Urinary bladder (tissue), 4 donors: ENCODE data around the gene CFAP141. TPM values are rescaled to one million over a fixed set of nuclear protein-coding genes. Genes with fewer than 3 reads are reported as not detected.

ENCODE experiments used
- DNase-seq: peaks from one replicate; pipeline ENCODE4 v3.0.0-alpha.2; 2015; ENCODE audit errors: extremely low spot score
- H3K27ac ChIP-seq: one replicate; pipeline ENCODE4 v1.5.1; 2013; ENCODE audit warnings: low read depth, mild to moderate bottlenecking, moderate library complexity
- H3K36me3 ChIP-seq: one replicate; pipeline ENCODE4 v1.6.1; 2013; ENCODE audit warnings: mild to moderate bottlenecking, moderate library complexity; ENCODE audit not compliant: insufficient read depth
- H3K4me1 ChIP-seq: one replicate; pipeline ENCODE4 v1.6.1; 2013; ENCODE audit warnings: mild to moderate bottlenecking, moderate library complexity; ENCODE audit not compliant: insufficient read depth
- H3K4me3 ChIP-seq: one replicate; pipeline ENCODE4 v1.5.1; 2013; ENCODE audit warnings: low read depth, low read length
- WGBS: extraction: QIAGEN DNeasy Blood & Tissue Kit; methylation state at CpG from one replicate; pipeline ENCODE4 v1.1.7; 2013; 5-methylcytosine and 5-hydroxymethylcytosine counted together
- polyA plus RNA-seq: library from polyadenylated mRNA; stranded (reverse); fragments of 200-250 nt; gene quantifications from one replicate; pipeline ENCODE4 v1.2.3, GENCODE V29; 2013
- total RNA-seq: library from RNA; depleted of rRNA; stranded (reverse); fragments of >200 nt; gene quantifications from one replicate; pipeline ENCODE4 v1.2.3, GENCODE V29; 2014
- donor health status: healthy with polysubstance abuse.
- donor health status: healthy.

Gene CFAP141
- total and polyA plus RNA-seq, 2 donors, result not detected

- no peaks in the 10 kb centered on the region for H3K4me1 ChIP-seq
- H3K36me3 ChIP-seq, result no peaks in the 10 kb centered on the region
- no peak overlapping the region for H3K4me3 ChIP-seq
- DNase-seq, result no peak
- WGBS, result 57% methylated on average over 3 of the region's 3 CpGs
- no peak overlapping the region for H3K27ac ChIP-seq
Measured at GRCh38 chr1:154192476-154192875, 13.7 kb downstream of the CFAP141 start.

GRCh38 chr1:154191990-154192461 lies 14.1 kb downstream of the CFAP141 start, which contains the start of gene TPM3:
TPM3 (minus strand) TSS chr1:154192100; CDS start chr1:154192018, 82 bp downstream.
- Histone ChIP-seq H3K4me3 (no peak within 1 kb of the TSS), H3K27ac (no peak within 1 kb of the TSS), H3K4me1 (no peaks in the 10 kb centered on the region), H3K36me3 (no peaks in the 10 kb centered on the region)
- WGBS, result 30% methylated on average over 1 of the region's 1 CpG
- DNase-seq, result no peak

DNA sequence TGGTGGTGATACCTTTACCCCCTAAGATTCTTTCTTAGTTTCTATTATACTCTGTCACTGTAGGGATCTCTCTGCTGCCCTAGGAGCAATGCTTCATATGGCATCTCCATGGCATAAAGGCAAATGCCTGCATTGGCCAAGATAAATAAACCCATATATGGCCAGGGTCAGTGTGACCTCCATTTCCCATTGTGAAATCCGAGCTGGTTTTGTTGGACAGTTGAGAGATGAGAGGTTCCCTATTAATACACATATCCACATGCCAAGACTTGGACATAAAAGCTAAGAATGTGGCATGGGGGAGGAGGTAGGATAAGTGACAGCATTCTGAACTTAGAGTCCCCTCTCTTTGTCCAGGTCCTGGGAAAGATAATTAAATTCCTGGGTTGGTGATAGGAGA lies 15.6 kb downstream of the CFAP141 start:
- H3K4me3 ChIP-seq, result no peak overlapping the region
- no peaks in the 10 kb centered on the region for H3K4me1 ChIP-seq
- H3K27ac ChIP-seq, result no peak overlapping the region
- no peak for DNase-seq
- WGBS, result 19% methylated on average over 1 of the region's 1 CpG
- no peaks in the 10 kb centered on the region for H3K36me3 ChIP-seq

DNA sequence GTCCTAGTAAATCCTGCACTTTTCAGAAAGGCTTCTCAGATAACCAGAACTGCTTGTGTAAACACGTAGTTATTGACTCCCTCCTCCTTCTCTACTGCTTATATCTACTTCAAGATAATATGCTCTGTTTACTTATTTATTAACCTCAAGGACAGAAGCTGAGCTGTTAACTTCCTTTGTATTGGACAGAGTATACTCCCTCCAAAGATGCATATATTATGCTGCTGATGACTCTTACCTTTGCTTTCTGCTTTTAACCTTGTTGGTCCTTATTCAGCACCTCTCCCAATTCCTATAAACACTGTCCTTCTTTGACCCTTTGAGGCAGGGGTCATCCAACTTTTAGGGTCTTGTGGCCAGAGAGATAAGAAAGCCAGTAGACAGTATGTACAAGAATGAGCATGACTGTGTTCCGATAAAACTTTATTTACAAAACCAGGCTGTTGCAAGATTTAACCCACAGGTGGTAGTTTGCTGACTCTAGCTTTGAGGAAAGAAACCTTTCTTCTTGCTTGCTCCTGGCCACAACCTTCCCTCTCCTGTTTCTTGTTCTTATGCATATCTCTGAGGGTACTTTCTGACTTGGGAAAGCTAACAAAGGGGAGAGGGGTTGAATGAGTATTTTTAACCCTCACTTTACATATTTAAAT lies 19.2 kb downstream of the CFAP141 start:
- no peak overlapping the region for H3K27ac ChIP-seq
- WGBS, result 23% methylated on average over 2 of the region's 2 CpGs

DNA sequence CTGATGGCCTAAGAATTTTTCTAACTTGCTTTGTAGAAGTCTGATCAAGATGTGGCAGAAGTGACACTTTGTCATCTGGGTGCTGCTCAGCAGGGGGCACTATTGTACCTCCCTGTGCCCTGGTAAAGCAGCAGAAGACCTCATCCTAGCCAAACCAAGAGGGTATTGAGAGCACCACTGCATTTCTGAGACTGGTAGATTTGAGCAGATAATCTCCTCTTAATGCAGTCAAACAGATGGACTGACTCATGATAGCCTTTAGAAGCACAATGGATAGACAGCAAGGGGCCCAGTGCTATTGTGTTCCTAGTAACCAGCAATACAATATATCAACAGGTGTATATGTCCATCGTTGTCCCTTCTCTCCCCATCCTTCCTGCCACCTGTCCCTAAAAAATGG lies 20.0 kb downstream of the CFAP141 start:
- DNase-seq, result no peak
- Histone ChIP-seq H3K4me1 (no peaks in the 10 kb centered on the region), H3K4me3 (no peak overlapping the region), H3K27ac (no peak overlapping the region), H3K36me3 (no peaks in the 10 kb centered on the region)
- WGBS, result 40% methylated on average over 1 of the region's 1 CpG

More for the DNA sequence above, 19.2 kb downstream of the CFAP141 start:
- Histone ChIP-seq H3K4me1 (no peaks in the 10 kb centered on the region), H3K36me3 (no peaks in the 10 kb centered on the region), H3K4me3 (no peak overlapping the region)
- DNase-seq, result no peak

DNA sequence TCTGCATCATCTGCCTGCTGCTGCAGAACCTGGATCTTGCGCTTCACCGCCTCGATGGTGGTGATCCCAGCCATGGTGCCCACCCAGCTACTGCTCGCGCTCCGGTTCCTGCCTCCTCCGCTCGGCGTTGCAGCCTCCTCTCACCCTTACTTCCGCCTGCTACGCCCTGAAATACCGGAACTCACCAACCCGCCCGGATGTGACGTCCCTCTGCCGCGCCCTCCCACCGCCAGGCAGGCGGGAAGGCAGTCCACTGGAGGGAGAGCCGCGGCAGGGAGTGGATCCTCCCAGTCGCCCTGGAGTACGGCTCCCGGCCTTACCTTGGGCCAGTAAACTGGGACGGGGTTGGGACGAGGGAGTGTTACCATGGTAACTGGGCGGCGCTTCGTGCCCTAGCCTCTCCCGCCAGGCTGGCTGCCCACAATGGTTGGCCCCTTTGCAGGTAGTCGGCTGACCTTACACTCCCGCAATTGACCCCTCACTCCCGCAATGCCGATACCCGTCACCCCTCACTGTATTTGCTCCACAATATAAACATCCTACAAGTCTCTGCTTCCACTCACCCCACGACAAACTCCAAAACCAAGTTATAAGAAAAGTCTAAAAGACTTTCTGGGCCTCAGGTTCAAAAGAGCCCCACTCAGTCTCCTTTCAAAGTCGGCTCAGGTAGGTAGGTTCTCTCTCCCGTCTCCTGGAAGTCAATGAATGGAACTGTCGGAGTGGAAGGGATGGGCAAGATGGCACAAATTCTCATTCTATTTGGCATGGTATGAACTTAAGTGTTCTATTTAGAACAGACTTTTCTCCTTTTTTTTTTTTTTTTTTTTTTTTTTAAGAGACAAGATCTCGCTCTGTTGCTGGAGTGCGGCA lies 22.9 kb downstream of the CFAP141 start:
- H3K27ac ChIP-seq, result peak overlapping the region; percentile 93
- H3K4me1 ChIP-seq, result no peaks in the 10 kb centered on the region
- peak overlapping the region; percentile 67 for H3K4me3 ChIP-seq
- H3K36me3 ChIP-seq, result no peaks in the 10 kb centered on the region
- WGBS, result 5% methylated on average over 41 of the region's 41 CpGs
- peak; percentile 87 for DNase-seq

DNA sequence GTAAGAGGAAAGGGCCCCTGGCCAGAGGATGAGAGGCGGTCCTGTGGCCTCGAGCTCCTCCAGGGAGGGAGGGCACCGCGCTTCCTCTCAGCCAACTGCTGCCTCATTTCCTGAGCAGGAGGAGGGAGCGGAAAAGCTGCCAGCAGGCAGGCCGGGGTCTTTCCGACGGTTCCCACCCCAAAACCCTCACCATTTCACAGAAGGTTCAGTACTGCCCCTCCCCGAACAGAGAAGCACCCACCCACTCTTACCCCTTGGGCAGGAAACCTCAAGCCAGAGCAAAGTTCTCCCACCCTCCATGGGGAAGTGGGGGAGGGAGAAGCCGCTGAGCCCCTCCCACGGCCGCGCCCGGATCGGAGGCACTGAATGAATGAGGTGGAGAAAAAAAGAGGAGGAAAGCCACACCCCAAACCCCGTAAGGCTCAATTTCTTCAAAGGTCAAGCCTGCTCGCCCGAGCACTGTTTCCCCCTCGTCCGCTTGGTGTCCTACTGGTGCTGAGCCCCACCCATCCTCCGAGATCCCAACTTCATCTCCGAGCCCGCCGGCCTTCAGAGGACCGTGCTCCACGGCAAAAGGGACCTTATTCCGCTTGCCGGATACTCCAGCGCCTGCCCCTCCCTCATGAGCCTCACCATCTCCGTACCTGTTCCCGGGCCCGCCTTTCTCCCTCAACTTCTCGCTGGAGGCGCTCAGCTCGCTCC lies 23.6 kb downstream of the CFAP141 start:
- Histone ChIP-seq H3K36me3 (no peaks in the 10 kb centered on the region), H3K4me3 (peak overlapping the region; percentile 67), H3K27ac (peak overlapping the region; percentile 88), H3K4me1 (peaks cover under 1% of the 10 kb centered on the region)
- under 1% methylated on average over 35 of the region's 35 CpGs for WGBS
- peak; percentile 46 for DNase-seq

DNA sequence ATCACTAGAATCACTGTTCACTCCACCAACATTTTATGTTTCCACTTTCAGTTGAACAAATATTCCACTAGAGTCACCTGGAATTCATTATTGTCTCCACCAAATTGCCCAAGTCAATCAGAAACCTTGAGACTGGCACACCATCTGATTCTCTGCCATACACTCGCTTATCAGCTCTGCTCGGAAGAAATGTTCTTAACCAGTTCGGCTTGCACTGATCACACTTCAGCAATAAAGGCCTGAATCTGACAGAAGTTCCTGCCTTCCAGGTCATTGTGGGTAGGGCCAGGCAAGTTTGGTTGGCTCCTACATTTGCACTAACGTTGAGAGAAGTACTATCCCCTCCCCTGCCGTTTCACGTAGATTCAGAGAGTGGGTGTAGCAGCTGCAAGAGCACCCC lies 24.2 kb downstream of the CFAP141 start:
- Histone ChIP-seq H3K4me3 (peak overlapping the region; percentile 67), H3K27ac (no peak overlapping the region), H3K4me1 (peaks cover 2% of the 10 kb centered on the region), H3K36me3 (no peaks in the 10 kb centered on the region)
- under 1% methylated on average over 6 of the region's 6 CpGs for WGBS
- no peak for DNase-seq

DNA sequence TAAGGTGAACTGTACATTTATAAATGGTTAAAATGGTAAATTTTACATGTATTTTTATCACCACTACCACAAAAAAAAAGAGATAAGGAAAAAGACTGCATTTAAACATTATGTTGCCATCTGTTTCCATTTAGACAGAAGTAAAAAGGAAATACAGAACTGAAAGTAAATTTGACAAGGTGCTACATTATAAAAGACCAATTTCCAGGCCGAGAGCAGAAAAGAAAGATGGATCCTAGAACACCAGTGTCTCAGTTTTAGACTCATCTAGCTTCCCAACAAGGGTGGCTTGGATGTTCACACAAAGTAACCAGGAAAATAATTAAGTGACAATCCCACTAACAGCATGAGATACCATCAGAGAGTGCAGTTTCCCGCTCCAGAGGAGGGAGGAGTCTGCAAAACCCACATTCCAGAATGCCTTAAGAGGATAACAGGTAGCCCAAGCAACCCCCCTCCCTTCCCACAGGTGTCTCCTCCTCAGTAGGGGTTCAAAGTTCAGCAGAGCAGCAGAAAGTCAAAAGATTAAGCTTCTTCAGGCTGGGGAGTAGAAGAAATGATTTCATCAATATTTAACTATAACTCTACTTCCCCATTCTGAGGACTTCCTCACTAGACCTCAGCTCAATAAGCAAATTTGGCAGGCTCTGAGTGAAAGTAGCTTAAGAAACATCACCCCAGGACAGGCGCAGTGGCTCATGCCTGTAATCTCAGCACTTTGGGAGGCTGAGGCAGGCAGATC lies 26.0 kb downstream of the CFAP141 start:
- H3K27ac ChIP-seq, result no peak overlapping the region
- H3K36me3 ChIP-seq, result no peaks in the 10 kb centered on the region
- H3K4me1 ChIP-seq, result peaks cover 2% of the 10 kb centered on the region
- no peak for DNase-seq
- no peak overlapping the region for H3K4me3 ChIP-seq
- 70% methylated on average over 3 of the region's 3 CpGs for WGBS

DNA sequence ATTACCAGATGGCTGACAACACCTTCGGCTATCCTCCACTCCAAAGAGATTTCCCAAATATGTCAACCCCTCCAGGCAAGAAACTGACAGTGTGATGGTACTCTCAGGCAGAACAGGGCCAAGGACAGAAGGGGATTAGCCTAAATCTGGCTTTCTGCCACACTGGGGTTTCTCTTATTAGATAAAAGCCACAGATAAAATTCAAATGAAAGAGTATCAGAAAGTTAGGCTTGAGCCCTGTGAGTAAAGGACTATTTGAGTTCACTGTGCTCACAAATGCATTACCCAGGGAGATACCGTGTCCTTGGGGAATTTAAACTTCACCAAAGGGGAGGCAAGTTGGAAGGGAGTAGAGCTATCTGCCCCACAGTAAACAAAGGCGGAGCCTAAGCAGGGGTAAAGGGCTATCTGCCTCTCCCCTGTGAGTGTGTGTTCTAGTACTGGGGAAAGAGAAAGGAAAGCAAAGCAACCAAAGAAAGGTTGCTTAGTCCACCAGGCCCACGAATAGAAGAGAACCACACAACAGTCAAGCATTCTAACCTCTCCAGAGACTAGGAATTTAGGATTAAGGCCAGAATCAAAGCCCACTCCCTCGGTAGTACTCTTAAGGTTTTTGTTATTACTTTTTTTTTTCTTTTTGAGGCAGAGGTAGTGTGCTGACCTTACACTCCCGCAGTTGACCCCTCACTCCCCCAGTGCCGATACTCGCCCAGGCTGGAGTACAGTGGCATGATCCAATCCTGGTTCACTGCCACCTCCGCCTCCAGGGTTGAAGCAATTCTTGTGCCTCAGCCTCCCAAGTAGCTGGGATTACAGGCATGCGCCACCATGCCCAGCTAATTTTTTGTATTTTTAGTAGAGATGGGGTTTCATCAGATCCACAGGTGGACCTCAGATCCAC lies 27.0 kb downstream of the CFAP141 start:
- Histone ChIP-seq H3K4me3 (no peak overlapping the region), H3K27ac (no peak overlapping the region), H3K4me1 (peaks cover 2% of the 10 kb centered on the region), H3K36me3 (no peaks in the 10 kb centered on the region)
- WGBS, result 71% methylated on average over 10 of the region's 10 CpGs
- DNase-seq, result no peak

GRCh38 chr1:154178013-154178412 lies 28.1 kb downstream of the CFAP141 start:
- H3K27ac ChIP-seq, result no peak overlapping the region
- DNase-seq, result no peak
- no peaks in the 10 kb centered on the region for H3K36me3 ChIP-seq
- no peak overlapping the region for H3K4me3 ChIP-seq
- peaks cover 2% of the 10 kb centered on the region for H3K4me1 ChIP-seq
- 29% methylated on average over 2 of the region's 2 CpGs for WGBS

DNA sequence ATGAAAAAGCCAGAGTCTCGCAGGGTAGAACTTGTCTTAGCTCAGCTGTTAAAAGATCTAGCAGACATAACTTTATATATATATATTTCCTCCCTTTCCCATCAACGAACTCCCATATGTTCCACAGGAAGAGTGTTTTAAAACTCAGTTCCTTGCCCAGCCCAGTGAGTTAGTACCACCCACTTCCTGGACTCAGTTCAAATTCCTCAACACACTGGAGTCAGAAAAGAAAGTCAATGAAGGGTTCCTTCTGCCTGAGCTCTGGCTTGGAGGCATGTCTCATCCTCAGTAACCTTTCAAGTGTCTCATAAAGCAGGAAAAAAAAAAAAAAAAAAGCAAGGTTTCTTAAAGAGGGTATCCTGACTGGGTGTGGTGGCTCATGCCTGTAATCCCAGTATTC lies 29.8 kb downstream of the CFAP141 start:
- Histone ChIP-seq H3K27ac (no peak overlapping the region), H3K4me1 (peaks cover 2% of the 10 kb centered on the region), H3K36me3 (no peaks in the 10 kb centered on the region), H3K4me3 (no peak overlapping the region)
- no peak for DNase-seq
- 21% methylated on average over 2 of the region's 2 CpGs for WGBS
